SK-N-SH treated with all-trans-retinoic acid at 6 μM for 48 hours (cell line): ENCODE results near the gene CCBE1.

Experiments used
- ATAC-seq: fragments of 200-7000 bp; cut with Tn5 transposase; 3 replicates; pipeline ENCODE4 v1.9.1; 2020; ENCODE audit warnings: mild to moderate bottlenecking, moderate library complexity
- ARNTL ChIP-seq: fragments of 450-650 bp; formaldehyde crosslinking; IDR thresholded peaks from 2 replicates; pipeline ENCODE4 v1.5.0; 2020; ENCODE audit warnings: low read depth, mild to moderate bottlenecking, moderate library complexity, borderline replicate concordance
- BACH2 ChIP-seq: fragments of 250-450 bp; sonication (Bioruptor Pico); IDR thresholded peaks from 2 replicates; pipeline ENCODE4 v1.9.0; 2021; ENCODE audit warnings: mild to moderate bottlenecking, borderline replicate concordance
- CREB5 ChIP-seq: fragments of 250-450 bp; sonication (Bioruptor Pico); IDR thresholded peaks from 2 replicates; pipeline ENCODE4 v1.5.1; 2020; ENCODE audit warnings: low read depth, mild to moderate bottlenecking, moderate library complexity
- CSDC2 ChIP-seq: fragments of 250-450 bp; sonication (Bioruptor Pico); IDR thresholded peaks from 2 replicates; pipeline ENCODE4 v1.5.0; 2020; ENCODE audit warnings: mild to moderate bottlenecking, moderate library complexity
- CSRNP3 ChIP-seq: fragments of 250-450 bp; sonication (Bioruptor Pico); IDR thresholded peaks from 2 replicates; pipeline ENCODE4 v1.5.1; 2021; ENCODE audit warnings: mild to moderate bottlenecking, moderate library complexity
- ESRRG ChIP-seq: fragments of 250-450 bp; sonication (Bioruptor Pico); IDR thresholded peaks from 2 replicates; pipeline ENCODE4 v1.6.1; 2021; ENCODE audit warnings: mild to moderate bottlenecking
- GLIS3 ChIP-seq: fragments of 250-450 bp; sonication (Bioruptor Pico); IDR thresholded peaks from 2 replicates; pipeline ENCODE4 v1.5.0; 2020; ENCODE audit warnings: mild to moderate bottlenecking, moderate library complexity
- ISL1 ChIP-seq: fragments of 250-450 bp; sonication (Bioruptor Pico); IDR thresholded peaks from 2 replicates; pipeline ENCODE4 v2.1.2; 2022; ENCODE audit warnings: mild to moderate bottlenecking, moderate library complexity
- OSR1 ChIP-seq: fragments of 250-450 bp; sonication (Bioruptor Pico); IDR thresholded peaks from 2 replicates; pipeline ENCODE4 v1.8.0; 2022; ENCODE audit warnings: moderate library complexity, mild to moderate bottlenecking, inconsistent platforms
- PPARA ChIP-seq: fragments of 250-450 bp; sonication (Bioruptor Pico); IDR thresholded peaks from 2 replicates; pipeline ENCODE4 v1.5.0; 2020; ENCODE audit warnings: mild to moderate bottlenecking, borderline replicate concordance
- RARB ChIP-seq: fragments of 250-450 bp; sonication (Bioruptor Pico); IDR thresholded peaks from 2 replicates; pipeline ENCODE4 v1.8.0; 2021; ENCODE audit warnings: mild to moderate bottlenecking, moderate library complexity
- SNAI2 ChIP-seq: fragments of 250-450 bp; sonication (Bioruptor Pico); IDR thresholded peaks from 2 replicates; pipeline ENCODE4 v1.5.0; 2020; ENCODE audit warnings: mild to moderate bottlenecking, moderate library complexity
- TCF4 ChIP-seq: fragments of 250-450 bp; sonication (Bioruptor Pico); IDR thresholded peaks from 2 replicates; pipeline ENCODE4 v1.8.0; 2021; ENCODE audit warnings: mild to moderate bottlenecking, moderate library complexity, borderline replicate concordance
- TOX ChIP-seq: fragments of 250-450 bp; sonication (Bioruptor Pico); IDR thresholded peaks from 2 replicates; pipeline ENCODE4 v1.8.0; 2021; ENCODE audit warnings: mild to moderate bottlenecking, moderate library complexity, borderline replicate concordance
- ZC3H10 ChIP-seq: fragments of 250-450 bp; sonication (Bioruptor Pico); IDR thresholded peaks from 2 replicates; pipeline ENCODE4 v1.5.1; 2021; ENCODE audit warnings: mild to moderate bottlenecking, moderate library complexity
- ZFP3 ChIP-seq: fragments of 250-450 bp; sonication (Bioruptor Pico); IDR thresholded peaks from 2 replicates; pipeline ENCODE4 v1.5.0; 2020; ENCODE audit warnings: mild to moderate bottlenecking, moderate library complexity
- ZFP30 ChIP-seq: fragments of 450-650 bp; formaldehyde crosslinking; IDR thresholded peaks from 2 replicates; pipeline ENCODE4 v1.5.0; 2022; ENCODE audit warnings: mild to moderate bottlenecking, moderate library complexity
- ZNF565 ChIP-seq: fragments of 450-650 bp; formaldehyde crosslinking; conservative IDR thresholded peaks from 2 replicates; pipeline ENCODE4 v1.5.0; 2020; ENCODE audit warnings: low read depth, mild to moderate bottlenecking, moderate library complexity
- ZNF70 ChIP-seq: fragments of 450-650 bp; formaldehyde crosslinking; IDR thresholded peaks from 2 replicates; pipeline ENCODE4 v1.5.0; 2020; ENCODE audit warnings: mild to moderate bottlenecking, moderate library complexity
- TF ChIP-seq, protein P1 (sequence below): fragments of 250-450 bp; sonication (Bioruptor Pico); IDR thresholded peaks from 2 replicates; pipeline ENCODE4 v1.8.0; 2020; ENCODE audit warnings: mild to moderate bottlenecking, moderate library complexity, borderline replicate concordance
- TF ChIP-seq, protein P2 (sequence below): fragments of 250-450 bp; sonication (Bioruptor Pico); IDR thresholded peaks from 2 replicates; pipeline ENCODE4 v1.5.0; 2020; ENCODE audit warnings: mild to moderate bottlenecking, moderate library complexity
- TF ChIP-seq, protein P3 (sequence below): fragments of 250-450 bp; sonication (Bioruptor Pico); IDR thresholded peaks from 2 replicates; pipeline ENCODE4 v1.8.0; 2021; ENCODE audit warnings: low read depth, mild to moderate bottlenecking, moderate library complexity, borderline replicate concordance

Gene CCBE1

DNA sequence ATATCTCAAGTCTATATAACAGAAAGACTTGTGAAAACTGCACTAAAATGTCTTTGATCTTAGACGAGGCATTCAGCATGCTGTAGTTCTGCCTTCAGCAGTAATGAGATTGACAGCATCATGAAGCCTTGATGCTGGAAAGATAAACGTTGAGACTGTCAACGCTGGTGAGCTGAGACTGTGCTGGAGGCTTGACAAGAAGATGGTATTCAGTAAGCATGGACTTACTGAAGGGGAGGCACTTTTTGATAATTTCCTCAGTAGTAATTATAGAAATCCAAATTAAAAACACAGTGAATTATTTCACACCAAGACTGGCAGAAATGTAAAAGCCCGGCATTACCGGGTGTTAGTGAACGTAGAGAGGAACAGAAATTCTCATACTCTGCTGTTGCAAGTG lies 162.2 kb downstream of the CCBE1 start:
- ATAC-seq, result no peak
- TF ChIP-seq CSRNP3 (CRISPR knock-in tag), result no peak

DNA sequence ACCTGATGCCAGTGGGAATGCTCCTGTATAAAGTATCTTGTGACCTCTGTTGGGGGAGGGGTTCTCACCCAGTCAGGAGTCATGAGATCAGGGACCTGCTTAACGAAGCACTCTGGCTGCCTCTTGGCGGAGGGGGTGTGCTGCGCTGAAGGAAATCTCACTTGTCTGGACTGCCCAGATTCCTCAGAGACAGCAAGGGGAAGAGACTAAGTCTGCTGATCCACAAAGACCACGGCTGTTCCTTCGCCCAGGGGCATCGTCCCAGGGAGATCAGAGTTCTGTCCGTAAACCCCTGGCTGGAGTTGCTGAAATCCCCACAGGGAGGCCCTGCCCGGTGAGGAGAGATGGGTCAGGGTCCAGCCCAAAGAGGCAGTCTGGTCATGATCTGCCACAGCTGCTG lies 168.4 kb downstream of the CCBE1 start:
- TF ChIP-seq ZC3H10 (CRISPR knock-in tag) (no peak), CREB5 (CRISPR knock-in tag) (no peak), GLIS3 (CRISPR knock-in tag) (no peak), BACH2 (CRISPR knock-in tag) (no peak), ESRRG (CRISPR knock-in tag) (no peak), ARNTL (no peak), PPARA (CRISPR knock-in tag) (no peak), ZFP3 (CRISPR knock-in tag) (no peak), ZNF565 (no peak), TOX (CRISPR knock-in tag) (no peak), RARB (CRISPR knock-in tag) (no peak), SNAI2 (CRISPR knock-in tag) (no peak), TCF4 (CRISPR knock-in tag) (no peak), CSDC2 (CRISPR knock-in tag) (no peak), OSR1 (CRISPR knock-in tag) (no peak)
- TF ChIP-seq, protein P1, sequence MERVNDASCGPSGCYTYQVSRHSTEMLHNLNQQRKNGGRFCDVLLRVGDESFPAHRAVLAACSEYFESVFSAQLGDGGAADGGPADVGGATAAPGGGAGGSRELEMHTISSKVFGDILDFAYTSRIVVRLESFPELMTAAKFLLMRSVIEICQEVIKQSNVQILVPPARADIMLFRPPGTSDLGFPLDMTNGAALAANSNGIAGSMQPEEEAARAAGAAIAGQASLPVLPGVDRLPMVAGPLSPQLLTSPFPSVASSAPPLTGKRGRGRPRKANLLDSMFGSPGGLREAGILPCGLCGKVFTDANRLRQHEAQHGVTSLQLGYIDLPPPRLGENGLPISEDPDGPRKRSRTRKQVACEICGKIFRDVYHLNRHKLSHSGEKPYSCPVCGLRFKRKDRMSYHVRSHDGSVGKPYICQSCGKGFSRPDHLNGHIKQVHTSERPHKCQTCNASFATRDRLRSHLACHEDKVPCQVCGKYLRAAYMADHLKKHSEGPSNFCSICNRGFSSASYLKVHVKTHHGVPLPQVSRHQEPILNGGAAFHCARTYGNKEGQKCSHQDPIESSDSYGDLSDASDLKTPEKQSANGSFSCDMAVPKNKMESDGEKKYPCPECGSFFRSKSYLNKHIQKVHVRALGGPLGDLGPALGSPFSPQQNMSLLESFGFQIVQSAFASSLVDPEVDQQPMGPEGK, result no peak
- TF ChIP-seq, protein P2, sequence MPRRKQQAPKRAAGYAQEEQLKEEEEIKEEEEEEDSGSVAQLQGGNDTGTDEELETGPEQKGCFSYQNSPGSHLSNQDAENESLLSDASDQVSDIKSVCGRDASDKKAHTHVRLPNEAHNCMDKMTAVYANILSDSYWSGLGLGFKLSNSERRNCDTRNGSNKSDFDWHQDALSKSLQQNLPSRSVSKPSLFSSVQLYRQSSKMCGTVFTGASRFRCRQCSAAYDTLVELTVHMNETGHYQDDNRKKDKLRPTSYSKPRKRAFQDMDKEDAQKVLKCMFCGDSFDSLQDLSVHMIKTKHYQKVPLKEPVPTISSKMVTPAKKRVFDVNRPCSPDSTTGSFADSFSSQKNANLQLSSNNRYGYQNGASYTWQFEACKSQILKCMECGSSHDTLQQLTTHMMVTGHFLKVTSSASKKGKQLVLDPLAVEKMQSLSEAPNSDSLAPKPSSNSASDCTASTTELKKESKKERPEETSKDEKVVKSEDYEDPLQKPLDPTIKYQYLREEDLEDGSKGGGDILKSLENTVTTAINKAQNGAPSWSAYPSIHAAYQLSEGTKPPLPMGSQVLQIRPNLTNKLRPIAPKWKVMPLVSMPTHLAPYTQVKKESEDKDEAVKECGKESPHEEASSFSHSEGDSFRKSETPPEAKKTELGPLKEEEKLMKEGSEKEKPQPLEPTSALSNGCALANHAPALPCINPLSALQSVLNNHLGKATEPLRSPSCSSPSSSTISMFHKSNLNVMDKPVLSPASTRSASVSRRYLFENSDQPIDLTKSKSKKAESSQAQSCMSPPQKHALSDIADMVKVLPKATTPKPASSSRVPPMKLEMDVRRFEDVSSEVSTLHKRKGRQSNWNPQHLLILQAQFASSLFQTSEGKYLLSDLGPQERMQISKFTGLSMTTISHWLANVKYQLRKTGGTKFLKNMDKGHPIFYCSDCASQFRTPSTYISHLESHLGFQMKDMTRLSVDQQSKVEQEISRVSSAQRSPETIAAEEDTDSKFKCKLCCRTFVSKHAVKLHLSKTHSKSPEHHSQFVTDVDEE (CRISPR knock-in tag), result no peak
- TF ChIP-seq, protein P3, sequence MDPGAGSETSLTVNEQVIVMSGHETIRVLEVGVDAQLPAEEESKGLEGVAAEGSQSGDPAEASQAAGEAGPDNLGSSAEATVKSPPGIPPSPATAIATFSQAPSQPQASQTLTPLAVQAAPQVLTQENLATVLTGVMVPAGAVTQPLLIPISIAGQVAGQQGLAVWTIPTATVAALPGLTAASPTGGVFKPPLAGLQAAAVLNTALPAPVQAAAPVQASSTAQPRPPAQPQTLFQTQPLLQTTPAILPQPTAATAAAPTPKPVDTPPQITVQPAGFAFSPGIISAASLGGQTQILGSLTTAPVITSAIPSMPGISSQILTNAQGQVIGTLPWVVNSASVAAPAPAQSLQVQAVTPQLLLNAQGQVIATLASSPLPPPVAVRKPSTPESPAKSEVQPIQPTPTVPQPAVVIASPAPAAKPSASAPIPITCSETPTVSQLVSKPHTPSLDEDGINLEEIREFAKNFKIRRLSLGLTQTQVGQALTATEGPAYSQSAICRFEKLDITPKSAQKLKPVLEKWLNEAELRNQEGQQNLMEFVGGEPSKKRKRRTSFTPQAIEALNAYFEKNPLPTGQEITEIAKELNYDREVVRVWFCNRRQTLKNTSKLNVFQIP (CRISPR knock-in tag), result no peak
- no peak for ATAC-seq

DNA sequence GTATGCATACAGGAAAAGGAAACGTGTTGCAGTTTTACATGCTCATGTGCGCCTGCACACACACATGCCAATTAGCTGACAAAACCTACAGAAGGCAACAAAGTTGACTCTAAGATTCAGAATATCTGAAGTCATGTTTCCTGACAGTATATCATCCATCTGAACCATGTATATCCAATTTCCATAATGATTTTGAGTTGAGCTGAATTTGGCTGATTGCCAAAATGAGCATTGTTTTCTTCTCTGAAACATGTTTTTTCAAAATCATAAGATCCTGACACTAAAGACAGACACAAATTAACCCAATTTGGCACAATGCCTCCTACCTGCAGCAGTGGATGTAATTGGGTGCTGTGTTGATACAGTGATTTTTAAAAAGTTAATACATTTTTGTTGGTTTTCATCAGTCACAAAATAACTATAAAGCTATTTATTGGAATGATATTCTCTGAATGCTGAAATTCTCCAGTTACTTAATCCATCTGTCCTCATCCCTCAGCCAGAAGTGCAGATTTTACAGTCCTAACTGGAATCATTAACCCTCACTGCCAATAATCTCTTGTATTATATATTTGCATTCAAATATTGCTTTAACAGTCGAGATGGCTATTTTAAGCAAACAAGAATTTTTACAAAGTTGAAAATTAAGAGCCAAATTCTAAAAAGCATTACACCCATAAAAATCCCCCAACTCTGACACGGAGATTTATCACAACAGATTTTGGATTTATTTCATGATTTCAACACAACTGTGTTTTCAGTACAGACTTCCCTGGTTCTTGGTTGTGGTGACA lies 176.5 kb downstream of the CCBE1 start:
- ATAC-seq, result no peak
- TF ChIP-seq CREB5 (CRISPR knock-in tag) (no peak), SNAI2 (CRISPR knock-in tag) (no peak), RARB (CRISPR knock-in tag) (no peak), OSR1 (CRISPR knock-in tag) (no peak), ZNF70 (CRISPR knock-in tag) (no peak), GLIS3 (CRISPR knock-in tag) (no peak), ARNTL (no peak), ZFP30 (CRISPR knock-in tag) (no peak), TCF4 (CRISPR knock-in tag) (no peak), TOX (CRISPR knock-in tag) (no peak), ZFP3 (CRISPR knock-in tag) (no peak), ISL1 (no peak)
- TF ChIP-seq, protein P2 (CRISPR knock-in tag), result no peak
